GM21515 (cell line): ENCODE measurements around the gene ATG10.
"Not testable (repeated sequence)": the region's sequence is repeated elsewhere in the genome, so short reads cannot be mapped to it uniquely, and the experiment has no call there.

Source experiments
- ATAC-seq: cut with Tn5 transposase; IDR thresholded peaks from one replicate; pipeline ENCODE4 v1.9.1; 2021; ENCODE audit not compliant: unreplicated experiment

The ATG10 gene

DNA sequence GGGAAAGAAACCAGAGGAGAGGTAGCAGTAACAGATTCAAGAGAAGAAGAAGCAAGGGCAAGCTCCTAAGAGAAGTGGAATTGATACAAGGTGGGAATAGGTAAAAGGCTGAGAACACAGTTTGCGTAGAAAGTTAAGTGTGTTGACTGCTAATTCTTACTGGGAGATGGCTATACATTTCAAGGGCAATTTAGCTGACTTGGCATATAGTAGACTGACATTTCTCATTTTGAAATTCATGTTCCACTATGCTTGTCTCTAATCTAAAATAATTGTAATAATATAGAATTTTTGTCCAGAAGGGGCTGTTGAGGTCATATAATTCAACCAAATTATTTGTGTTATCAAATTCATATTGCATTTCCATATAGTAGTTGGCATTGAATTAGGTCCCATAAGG is 144.0 kb downstream of the ATG10 start:
- ATAC-seq: no peak

DNA sequence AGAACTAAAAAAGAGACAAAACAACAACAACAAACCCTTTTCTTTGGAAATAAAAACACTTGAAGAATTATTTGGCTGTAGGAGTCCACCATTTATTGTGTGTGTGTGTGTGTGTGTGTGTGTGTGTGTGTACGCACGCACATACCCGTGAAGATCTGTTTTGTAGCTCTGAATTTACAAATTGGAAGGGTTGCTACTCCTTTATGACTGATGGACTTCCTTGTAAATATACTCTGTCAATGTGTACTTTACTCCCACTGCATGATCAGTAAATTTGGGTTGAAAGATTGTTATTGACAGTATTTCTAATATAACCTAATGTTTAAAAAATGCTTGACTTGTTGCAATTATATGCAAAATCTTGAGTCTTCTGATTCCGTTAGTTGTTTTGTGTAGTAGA is 148.1 kb downstream of the ATG10 start:
- ATAC-seq: no peak

DNA sequence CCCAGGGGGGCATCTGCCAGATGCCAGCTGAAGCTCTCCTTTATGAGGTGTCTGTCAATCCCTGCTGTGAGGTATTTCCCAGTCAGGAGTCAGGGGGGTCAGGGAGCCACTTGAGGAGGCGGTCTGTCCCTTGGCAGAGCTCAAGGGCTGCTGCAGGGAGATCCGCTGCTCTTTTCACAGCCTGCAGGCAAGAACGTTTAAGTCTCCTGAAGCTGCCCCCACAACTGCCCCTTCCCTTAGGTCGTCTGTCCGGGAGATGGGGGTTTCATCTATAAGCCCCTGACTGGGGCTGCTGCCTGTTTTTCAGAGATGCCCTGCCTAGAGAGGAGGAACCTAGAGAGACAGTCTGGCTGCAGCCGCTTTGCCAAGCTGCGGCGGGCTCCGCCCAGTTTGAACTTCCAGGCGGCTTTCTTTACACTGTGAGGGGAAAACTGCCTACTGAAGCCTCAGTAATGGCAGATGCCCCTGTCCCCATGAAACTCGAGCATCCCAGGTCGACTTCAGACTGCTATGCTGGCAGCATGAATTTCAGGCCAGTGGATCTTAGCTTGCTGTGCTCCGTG is 158.0 kb downstream of the ATG10 start:
- ATAC-seq: no peak

DNA sequence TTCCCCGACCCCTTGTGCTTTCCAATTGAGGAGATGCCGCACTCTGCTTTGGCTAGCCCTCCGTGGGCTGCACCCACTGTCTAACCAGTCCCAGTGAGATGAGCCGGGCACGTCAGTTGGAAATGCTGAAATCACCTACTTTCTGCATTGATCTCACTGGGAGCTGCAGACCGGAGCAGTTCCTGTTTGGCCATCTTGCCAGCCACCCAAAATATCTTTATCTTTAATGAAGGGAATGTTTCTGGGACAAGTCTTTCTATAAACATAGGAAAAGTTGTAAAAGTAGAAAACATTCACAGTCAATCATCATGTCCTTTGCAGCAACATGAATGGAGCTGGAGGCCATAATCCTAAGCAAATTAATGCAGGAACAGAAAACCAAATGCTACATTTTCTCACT is 158.8 kb downstream of the ATG10 start:
- ATAC-seq: no peak

DNA sequence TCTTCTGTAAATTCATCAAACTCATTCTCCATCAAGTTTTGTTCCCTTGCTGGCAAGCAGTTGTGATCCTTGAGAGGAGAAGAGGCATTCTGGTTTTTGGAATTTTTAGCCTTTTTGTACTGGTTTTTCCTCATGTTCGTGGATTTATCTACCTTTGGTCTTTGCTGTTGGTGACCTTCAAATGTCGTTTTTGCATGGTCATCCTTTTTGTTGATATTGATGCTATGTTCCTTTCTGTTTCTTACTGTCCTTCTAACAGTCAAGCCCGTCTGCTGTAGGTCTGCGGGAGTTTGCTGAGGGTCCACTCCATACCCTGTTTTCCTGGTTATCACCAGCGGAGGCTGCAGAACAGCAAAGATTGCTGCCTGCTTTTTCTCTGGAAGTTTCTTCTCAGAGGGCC is 165.4 kb downstream of the ATG10 start:
- no peak for ATAC-seq

DNA sequence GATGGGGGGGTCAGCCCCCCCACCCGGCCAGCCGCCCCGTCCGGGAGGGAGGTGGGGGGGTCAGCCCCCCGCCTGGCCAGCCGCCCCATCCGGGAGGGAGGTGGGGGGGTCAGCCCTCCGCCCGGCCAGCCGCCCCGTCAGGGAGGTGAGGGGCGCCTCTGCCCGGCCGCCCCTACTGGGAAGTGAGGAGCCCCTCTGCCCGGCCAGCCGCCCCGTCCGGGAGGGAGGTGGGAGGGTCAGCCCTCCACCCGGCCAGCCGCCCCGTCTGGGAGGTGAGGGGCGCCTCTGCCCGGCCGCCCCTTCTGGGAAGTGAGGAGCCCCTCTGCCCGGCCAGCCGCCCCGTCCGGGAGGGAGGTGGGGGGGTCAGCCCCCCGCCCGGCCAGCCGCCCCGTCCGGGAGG is 168.0 kb downstream of the ATG10 start:
- ATAC-seq: not testable (repeated sequence)

DNA sequence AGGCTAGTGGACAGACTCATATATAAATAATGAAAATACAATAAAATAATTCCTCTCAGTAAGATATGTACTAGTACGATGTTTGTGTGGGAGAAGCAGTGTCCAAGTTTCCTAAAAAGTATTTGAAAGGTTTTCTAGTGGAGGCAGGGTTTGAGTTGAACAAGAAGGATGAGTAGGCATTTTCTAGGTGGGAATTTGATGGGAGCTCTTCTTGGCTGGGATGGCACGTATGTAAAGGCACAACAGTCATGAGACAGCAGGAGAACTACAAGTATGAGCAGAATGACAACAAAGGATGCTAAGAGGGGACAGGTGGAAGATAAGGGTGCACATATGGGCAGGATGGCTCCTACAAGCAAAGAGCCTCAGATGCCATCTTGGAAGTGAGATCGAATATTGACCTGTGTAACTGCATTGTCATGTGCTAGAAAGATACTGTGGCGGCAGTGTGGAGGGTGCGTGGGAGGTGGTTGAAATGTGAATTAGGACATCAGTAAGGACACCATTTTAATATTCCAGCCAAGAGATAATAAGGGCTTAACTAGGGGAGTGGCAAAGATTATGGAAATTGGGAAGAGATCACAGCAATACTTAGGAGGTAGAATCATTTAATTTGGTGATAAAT is 170.5 kb downstream of the ATG10 start:
- no peak for ATAC-seq

DNA sequence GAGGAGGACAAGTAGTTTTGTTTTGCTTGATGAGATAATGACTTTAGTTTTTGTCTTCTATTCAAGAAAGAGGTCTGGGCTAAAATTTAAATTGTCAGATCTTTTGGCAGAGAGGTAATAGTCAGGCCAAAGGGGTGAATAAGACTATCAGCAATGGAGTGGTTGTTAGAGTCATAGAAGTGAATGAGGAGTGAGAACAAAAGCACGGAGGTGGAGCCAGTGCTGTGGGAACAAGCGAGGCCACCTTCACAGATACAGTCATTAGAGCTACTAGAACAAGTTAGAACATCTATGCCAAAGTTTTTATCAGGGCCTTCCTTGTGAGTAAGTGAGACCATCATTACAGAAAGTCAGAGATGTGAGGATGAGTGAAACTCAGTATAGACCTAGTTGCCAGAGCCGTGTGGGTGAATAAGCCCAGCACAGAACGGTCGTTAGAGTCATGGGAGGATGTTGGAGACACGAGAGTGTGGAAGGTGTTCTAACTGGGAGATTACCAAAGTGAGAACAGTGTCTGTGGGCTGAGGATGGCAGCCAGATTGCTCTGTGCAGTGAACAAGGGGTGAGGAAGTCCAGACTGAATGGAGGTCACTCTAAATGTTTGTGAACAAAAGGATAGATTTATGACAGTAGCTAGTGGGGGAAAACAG is 171.2 kb downstream of the ATG10 start:
- ATAC-seq: no peak

DNA sequence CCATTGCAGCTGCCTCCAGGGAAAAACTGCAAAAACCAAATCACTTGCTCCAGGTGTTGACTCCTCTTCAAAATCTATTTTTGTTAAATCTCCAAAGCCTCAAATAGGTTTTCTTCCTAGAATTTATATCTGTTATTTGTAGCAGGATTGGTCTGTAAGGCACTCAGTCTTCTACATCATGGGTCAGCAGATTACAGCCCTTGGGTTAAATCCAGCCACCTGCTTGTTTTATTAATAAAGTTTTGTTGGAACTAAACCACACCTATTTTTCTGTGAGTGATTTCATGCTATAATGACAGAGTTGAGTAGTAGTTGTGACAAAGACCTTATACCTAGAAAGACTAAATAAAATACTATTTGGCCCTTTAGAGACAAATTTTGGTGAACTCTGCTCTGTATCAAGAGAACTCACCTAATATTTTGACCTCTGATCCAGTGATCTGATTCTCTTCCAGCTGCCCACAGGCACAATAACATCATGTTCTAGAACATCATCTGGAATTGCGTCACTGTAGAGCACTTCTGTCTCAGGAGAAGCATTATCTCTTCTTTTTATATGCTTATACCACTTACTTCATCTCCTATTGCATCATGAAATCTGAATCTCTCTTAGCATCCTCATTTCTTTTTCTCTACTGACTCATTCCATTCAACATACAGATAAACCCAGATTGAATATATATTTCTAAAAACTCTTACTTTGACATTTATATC is 176.2 kb downstream of the ATG10 start:
- ATAC-seq: no peak

DNA sequence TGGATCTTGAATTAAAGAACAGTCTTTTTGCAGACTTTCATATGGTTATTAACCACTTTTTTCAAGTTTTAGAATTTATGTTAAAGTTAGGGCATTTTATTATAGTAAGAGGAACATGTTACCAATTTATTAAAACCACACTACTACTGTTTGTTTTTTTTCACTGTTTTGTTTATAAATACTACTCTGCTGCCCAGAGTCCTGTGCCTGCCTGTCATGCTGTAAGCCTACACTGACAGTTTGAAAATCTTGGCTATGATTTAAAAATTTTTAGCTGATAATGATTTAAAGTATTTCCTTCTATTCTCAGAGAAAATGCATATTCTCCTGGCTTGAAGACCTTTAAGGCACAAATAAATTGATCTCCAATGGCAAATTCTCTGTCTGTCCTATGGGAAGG is 177.6 kb downstream of the ATG10 start:
- no peak for ATAC-seq

DNA sequence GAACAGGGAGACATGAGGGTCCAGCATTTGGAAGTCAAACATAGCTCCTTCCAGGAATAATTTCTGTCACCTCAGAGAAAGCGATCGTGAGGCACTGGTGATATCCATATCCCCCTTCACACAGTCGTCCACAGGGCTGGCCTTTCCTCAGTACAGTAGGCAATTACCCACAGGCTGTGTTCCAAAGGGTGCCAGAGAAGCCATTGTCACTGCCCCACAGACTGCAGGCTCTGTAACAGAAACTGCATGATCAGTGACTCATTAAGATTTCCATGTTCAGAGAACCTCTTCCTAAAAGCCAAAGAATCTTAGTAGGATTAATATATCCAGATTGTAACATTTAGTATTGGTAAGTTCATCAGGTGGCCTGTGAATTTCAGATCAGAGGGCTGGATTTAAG is 178.7 kb downstream of the ATG10 start:
- no peak for ATAC-seq

DNA sequence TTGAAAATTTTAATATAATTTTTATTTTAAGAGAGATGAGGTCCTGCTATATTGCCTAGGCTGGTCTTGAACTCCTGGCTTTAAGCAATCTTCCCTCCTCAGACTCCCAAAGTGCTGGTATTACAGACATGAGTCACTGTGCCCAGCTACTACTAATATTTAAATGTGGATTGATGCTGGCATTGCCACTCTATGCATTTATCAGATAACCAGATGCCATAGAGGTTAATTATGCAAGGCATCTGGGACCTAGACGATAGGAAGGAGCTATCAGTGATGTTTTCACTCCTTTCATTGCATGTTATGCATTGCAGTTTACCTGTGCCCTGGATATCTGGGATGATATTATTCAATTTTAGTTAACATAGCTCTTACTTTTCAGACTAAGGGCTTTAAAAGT is 179.4 kb downstream of the ATG10 start:
- ATAC-seq: no peak

DNA sequence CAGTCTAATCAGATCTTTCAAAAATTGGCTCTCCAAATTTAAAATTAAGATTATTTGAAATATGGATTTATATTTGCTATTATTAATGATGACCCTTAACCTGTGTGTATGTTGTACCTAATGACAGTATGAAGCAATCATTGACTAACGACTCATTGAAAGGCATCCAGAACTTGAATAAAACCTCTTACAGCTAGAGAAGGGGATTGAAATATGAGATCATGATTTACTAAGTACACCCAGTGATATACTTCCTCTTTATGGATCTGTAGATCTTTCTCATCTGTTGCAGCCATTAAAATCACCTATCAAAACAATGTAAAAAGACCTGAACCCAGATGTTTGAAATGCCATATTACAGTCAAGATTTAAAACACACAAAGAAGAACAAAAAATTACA is 179.8 kb downstream of the ATG10 start:
- no peak for ATAC-seq

DNA sequence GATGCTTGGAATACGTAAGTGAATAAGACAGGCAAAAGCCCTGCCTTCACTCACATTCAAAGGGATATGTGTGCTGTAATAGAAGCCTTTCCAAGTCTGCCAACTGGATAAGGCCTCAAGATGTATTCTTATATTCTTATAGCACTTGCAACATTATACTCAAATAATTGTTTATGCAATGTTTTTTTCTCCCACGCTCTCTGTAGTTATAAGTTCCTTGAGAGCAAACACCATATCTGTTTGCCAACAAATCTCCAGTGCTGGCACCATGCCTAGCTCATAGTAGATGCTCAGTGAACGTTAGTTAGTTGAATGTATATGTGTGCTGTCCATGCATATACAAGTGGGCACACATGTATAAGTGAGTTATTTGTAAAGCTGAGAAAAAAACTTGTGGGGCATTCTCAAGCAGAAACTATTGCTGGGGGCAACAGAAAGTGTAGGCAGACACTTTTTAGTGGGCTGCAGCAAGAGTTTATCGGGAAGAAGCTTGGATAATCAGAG is 181.2 kb downstream of the ATG10 start:
- no peak for ATAC-seq

DNA sequence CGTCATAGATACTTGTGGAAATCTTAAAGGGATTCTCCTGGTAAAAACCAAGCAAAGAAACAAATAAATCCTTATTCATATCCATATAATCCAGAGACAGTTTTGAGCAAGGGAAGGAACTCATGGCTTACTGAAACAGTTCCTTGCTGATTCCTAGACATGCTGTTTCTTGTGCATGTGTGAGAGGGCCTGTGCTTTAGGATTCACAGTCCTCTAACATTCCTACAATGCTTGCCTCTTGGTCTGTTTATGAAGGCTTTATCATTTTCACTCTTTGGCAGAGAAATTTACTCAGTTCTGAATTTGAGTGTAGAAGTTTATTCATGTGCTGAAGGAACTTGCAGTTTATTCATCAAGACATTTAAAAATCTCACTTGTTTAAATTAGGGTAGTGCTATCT is 183.0 kb downstream of the ATG10 start:
- ATAC-seq: no peak

DNA sequence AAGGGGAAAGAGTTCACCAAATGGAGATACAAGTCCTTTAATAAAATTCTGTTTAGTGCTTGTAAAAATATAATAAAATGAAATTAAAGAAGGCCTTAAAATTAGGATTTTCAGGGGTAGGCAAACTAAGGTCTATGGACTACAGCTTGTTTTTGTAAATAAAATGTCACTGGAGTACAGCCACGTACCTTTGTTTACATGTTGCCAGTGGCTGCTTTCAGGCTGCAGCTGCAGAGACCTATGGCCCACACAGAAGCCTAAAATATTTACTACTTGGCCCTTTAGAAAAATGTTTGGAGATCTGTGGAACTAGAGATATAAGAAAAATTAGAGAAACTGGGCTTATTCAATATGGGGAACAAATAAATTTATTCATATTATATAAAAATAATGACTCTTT is 183.5 kb downstream of the ATG10 start:
- ATAC-seq: no peak

DNA sequence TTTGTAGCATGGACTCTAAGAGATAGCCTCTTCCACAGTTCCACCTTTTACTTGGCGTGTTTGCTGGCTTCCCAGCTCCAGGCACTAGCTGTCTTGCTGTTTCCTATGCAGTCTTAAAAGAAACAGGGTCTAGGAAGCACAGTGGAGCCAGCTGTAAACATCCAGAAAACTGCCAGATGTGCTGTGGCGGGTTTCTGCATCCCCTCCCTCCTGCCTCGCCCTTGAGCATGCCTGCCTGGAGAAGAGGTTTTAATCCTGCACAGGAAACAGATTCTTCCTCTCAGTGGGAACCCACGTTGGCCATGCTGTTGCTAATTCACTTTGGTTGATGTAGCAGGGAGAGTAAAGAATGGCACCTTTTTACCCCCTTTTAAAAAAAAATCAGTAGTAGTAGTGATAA is 185.1 kb downstream of the ATG10 start:
- no peak for ATAC-seq

DNA sequence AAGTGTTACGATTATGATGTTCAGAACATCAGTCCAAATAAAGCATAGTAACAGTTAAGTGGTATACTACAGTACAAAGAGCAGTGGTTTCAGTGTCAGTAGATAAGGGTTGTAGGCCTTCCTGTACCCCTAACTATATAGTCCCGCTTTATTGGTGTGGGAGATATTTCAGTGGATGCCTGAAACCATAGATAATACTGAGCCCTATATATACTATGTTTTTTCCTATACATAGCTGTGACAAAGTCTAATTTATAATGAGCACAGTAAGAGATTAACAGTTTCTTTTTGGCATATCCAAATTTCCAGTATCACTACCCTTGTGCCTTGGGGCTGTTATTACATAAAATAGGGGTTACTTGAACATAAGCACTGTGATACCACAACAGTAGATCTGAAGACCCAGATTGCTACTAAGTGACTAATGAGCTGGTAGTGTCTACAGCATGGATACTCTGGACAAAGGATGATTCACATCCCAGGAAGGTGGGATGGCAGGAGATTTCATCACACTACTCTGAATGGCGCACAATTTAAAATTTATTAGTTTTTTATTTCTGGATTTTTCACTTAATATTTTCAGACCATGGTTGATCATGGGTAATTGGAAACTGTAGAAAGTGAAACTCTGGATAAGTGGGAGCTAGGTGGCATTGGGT is 187.1 kb downstream of the ATG10 start:
- no peak for ATAC-seq

DNA sequence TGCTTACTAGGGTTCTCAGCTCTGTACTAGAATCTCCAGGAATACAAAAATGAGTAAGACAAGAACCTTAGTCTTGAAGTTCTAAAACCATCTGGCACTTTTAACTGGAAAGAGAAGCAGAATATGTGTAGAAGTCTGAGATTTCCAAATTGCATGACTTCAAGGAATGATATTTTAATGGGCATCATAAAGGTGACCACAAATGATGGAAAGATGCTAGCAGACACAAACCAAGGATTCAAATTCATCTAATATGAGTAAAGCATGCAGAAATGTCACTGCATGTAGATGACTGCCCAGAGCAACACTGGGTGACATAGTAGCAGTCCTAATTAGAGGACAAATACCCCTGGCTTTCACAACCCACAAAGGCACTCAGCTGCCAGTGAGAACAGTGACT is 189.1 kb downstream of the ATG10 start:
- ATAC-seq: no peak

DNA sequence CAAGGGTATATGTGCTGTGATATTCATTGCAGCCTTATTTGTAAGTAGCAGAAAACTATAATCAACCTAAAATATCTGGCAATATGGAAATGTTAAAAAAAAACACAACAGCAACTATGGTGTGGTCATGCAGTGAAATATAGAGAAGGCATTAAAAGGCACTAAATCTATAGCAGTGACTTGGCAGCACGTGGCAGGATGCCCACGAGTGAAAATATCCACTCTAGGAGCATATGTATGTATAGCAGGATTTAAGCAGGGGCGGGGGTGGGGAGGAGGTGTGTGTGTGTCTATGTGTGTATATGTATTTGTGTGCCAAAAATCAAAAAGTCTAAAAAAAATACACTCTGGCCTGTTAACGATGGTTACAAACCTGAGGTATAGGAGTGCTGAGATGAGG is 190.8 kb downstream of the ATG10 start:
- ATAC-seq: no peak

DNA sequence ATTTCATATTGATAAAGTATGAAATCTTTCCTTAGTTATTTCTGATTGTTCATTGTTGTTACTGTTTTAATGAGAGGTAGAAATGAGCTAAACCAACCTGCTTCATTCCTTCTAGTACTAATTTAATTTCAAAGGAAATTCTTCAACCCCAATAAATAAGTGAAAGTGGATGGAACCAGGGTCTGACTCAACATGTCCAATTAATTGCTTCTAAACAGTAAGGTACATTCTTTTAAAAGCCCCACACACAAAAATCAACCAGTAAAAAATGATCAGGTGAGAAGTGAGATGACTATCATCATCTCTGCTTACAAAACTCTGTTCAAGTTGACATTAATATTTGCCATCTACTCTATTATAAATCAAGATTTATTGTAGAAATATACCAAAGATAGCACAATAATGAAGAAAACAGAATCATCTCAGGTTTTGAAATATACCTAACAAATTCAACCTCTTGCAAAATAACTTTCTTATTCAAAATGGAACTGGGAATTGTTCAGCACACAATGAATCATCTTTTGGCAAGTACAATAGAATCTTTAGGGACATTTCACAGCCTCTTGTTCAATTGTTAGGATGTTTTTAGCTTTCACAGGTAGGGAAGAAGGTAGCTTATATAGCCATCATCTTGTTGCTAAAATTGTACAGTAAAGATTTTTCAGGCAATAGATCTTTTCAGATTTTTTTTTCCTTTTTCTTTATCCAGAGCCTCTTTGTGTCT is 191.8 kb downstream of the ATG10 start:
- ATAC-seq: no peak
